ENCODE measurements around the gene TAB3.

DNA sequence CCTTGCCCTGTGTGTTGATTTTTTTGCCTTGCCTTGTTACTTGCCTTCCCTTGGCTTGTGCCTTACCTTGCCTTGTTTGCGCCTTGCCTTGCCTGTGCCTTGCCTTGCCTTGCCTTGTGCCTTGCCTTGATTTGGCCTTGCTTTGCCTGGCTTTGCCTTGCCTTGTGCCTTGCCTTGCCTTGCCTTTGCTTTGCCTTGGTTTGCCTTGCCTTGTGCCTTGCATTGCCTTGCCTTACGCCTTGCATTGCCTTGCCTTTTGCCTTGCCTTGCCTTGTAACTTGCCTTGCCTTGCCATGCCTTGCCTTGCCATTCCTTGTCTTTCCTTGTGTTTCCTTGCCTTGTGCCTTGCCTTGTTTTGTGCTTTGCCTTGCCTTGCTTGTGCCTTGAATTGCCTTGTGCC, 94.6 kb downstream of the TAB3 start:
- TF ChIP-seq, protein P1, sequence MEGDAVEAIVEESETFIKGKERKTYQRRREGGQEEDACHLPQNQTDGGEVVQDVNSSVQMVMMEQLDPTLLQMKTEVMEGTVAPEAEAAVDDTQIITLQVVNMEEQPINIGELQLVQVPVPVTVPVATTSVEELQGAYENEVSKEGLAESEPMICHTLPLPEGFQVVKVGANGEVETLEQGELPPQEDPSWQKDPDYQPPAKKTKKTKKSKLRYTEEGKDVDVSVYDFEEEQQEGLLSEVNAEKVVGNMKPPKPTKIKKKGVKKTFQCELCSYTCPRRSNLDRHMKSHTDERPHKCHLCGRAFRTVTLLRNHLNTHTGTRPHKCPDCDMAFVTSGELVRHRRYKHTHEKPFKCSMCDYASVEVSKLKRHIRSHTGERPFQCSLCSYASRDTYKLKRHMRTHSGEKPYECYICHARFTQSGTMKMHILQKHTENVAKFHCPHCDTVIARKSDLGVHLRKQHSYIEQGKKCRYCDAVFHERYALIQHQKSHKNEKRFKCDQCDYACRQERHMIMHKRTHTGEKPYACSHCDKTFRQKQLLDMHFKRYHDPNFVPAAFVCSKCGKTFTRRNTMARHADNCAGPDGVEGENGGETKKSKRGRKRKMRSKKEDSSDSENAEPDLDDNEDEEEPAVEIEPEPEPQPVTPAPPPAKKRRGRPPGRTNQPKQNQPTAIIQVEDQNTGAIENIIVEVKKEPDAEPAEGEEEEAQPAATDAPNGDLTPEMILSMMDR (IDR thresholded peaks at IDR 0.05), result no peak
- TF ChIP-seq EP300 (IDR thresholded peaks at IDR 0.05), result no peak
